Sigmoid colon (tissue), 7 donors: Measurements from ENCODE around the gene TRAP1. TPM values are rescaled to one million over a fixed set of nuclear protein-coding genes. Genes with fewer than 3 reads are reported as not detected.
A peak's percentile ranks its signal among the peaks of the same experiment; 100 is the strongest.

Source experiments
- DNase-seq: peaks from one replicate; pipeline ENCODE4 v3.0.0-alpha.2; 2019
- H3K27ac ChIP-seq, 4 donors: fragments of 200-600 bp; sonication (generic); one replicate each; pipeline ENCODE4 v1.5.1; 2016 to 2019; ENCODE audit warnings: mild to moderate bottlenecking in 1 of 4
- H3K27me3 ChIP-seq, 3 donors: fragments of 200-600 bp; sonication (generic); one replicate each; pipeline ENCODE4 v1.5.1; 2019; ENCODE audit warnings: mild to moderate bottlenecking in 1 of 3
- H3K36me3 ChIP-seq, 4 donors: fragments of 200-600 bp; sonication (generic); one replicate each; pipeline ENCODE4 v1.5.1; 2016 to 2019
- H3K4me1 ChIP-seq, 4 donors: fragments of 200-600 bp; sonication (generic); one replicate each; pipeline ENCODE4 v1.5.1; 2017 to 2019
- H3K4me3 ChIP-seq, 4 donors: fragments of 200-600 bp; sonication (generic); one replicate each; pipeline ENCODE4 v1.5.1; 2017 to 2019; ENCODE audit warnings: mild to moderate bottlenecking in 2 of 4, moderate library complexity in 1 of 4
- H3K9me3 ChIP-seq, 4 donors: fragments of 200-600 bp in 3 of 4; sonication (generic) in 3 of 4; one replicate each; pipeline versions ENCODE4 v1.5.1 to v1.6.1; 2013 to 2019
- CTCF ChIP-seq, 4 experiments: fragments of 450-650 bp in 3 of 4; fragments of 200-600 bp in 1 of 4; IDR thresholded peaks; one replicate each; pipeline ENCODE4 v1.5.1; 2016 to 2019; ENCODE audit warnings: antibody characterized with exemption in 4 of 4, mild to moderate bottlenecking in 3 of 4, moderate library complexity in 2 of 4
- EP300 ChIP-seq, 4 donors: sonication (generic); formaldehyde crosslinking; IDR thresholded peaks; one replicate each; pipeline ENCODE4 v1.6.1; 2017; ENCODE audit warnings: antibody characterized with exemption in 4 of 4
- POLR2A ChIP-seq, 2 donors: fragments of 450-650 bp; IDR thresholded peaks; one replicate each; pipeline ENCODE4 v1.6.1; 2016; ENCODE audit warnings: antibody characterized with exemption in 2 of 2, mild to moderate bottlenecking in 2 of 2, moderate library complexity in 2 of 2
- POLR2AphosphoS5 ChIP-seq, 4 donors: sonication (generic); formaldehyde crosslinking; IDR thresholded peaks; one replicate each; pipeline ENCODE4 v1.6.1; 2017; ENCODE audit warnings: antibody characterized with exemption in 4 of 4
- WGBS, 2 donors: extraction: QIAGEN DNeasy Blood & Tissue Kit; methylation state at CpG; one replicate each; pipeline ENCODE4 v1.1.7; 2013; 5-methylcytosine and 5-hydroxymethylcytosine counted together
- intact Hi-C: fragments of 100-400 bp; cut with DNase I; formaldehyde crosslinking; loops from one replicate; pipeline ENCODE4 v1.15.1; 2023
- polyA plus RNA-seq, 3 donors: library from polyadenylated mRNA; stranded (reverse); fragments of 200-250 nt; gene quantifications; one replicate each; pipeline ENCODE4 v1.2.3, GENCODE V29; 2013
- total RNA-seq, 4 donors: library from RNA; depleted of rRNA; stranded (reverse); fragments of >200 nt; gene quantifications; one replicate each; pipeline ENCODE4 v1.1.0, GENCODE V29; 2016
- donor health status: healthy with polysubstance abuse.
- donor health status: Bipolar disorder and iron deficiency.
- donor health status: healthy.

TRAP1 gene
- total and polyA plus RNA-seq, 7 donors = 17.4 to 64.9 (median 45.6) TPM

GRCh38 chr16:3748307-3748706 lies 31.0 kb upstream of the TRAP1 start:
- TF ChIP-seq POLR2A (IDR thresholded peaks at IDR 0.05) (no peak), CTCF (IDR thresholded peaks at IDR 0.05) (no peak), EP300 (IDR thresholded peaks at IDR 0.05) (no peak), POLR2AphosphoS5 (IDR thresholded peaks at IDR 0.05) (no peak)
- H3K36me3 ChIP-seq = peaks cover 8 to 92% (median 24%) of the 10 kb centered on the region in 4 donors
- DNase-seq = peak; percentile 56

GRCh38 chr16:3745751-3746355 lies 28.5 kb upstream of the TRAP1 start:
- no peak overlapping the region for H3K4me3 ChIP-seq
- H3K27ac ChIP-seq = peak overlapping the region in 2 of 4 donors; percentile 32 to 34
- peak; percentile 56 for DNase-seq
- peaks cover 0 to 8% (median 0%) of the 10 kb centered on the region in 4 donors for H3K4me1 ChIP-seq
- no peaks in the 10 kb centered on the region for H3K9me3 ChIP-seq
- H3K27me3 ChIP-seq = no peaks in the 10 kb centered on the region
- intact Hi-C loops = no loop called here
- H3K36me3 ChIP-seq = peaks cover 21 to 98% (median 41%) of the 10 kb centered on the region in 4 donors
- TF ChIP-seq POLR2A (IDR thresholded peaks at IDR 0.05) = no peak
- 88 to 95% methylated on average over 13 of the region's 13 CpGs for WGBS, 2 donors

More at GRCh38 chr16:3748307-3748706, 31.0 kb upstream of the TRAP1 start:
- peaks cover 0 to 11% (median 3%) of the 10 kb centered on the region in 4 donors for H3K4me1 ChIP-seq
- no peak overlapping the region for H3K4me3 ChIP-seq
- no peaks in the 10 kb centered on the region for H3K27me3 ChIP-seq
- intact Hi-C loops = no loop called here
- H3K27ac ChIP-seq = no peak overlapping the region
- 89 to 94% methylated on average over 5 of the region's 5 CpGs for WGBS, 2 donors
- H3K9me3 ChIP-seq = no peaks in the 10 kb centered on the region

GRCh38 chr16:3744018-3744417 lies 26.7 kb upstream of the TRAP1 start:
- TF ChIP-seq POLR2A (IDR thresholded peaks at IDR 0.05) = no peak
- no peak for TF ChIP-seq POLR2AphosphoS5 (IDR thresholded peaks at IDR 0.05)
- no peak for TF ChIP-seq EP300 (IDR thresholded peaks at IDR 0.05)
- no peak for TF ChIP-seq CTCF (IDR thresholded peaks at IDR 0.05)
- Histone ChIP-seq H3K4me1 (peaks cover 0 to 8% (median 0%) of the 10 kb centered on the region in 4 donors), H3K36me3 (peaks cover 39 to 98% (median 53%) of the 10 kb centered on the region in 4 donors), H3K27me3 (no peaks in the 10 kb centered on the region), H3K27ac (no peak overlapping the region), H3K4me3 (no peak overlapping the region), H3K9me3 (no peaks in the 10 kb centered on the region)
- intact Hi-C loops = no loop called here
- 90 to 92% methylated on average over 7 of the region's 7 CpGs for WGBS, 2 donors
- peak; percentile 46 for DNase-seq

- intact Hi-C loops = no loop called here
- TF ChIP-seq POLR2AphosphoS5 (IDR thresholded peaks at IDR 0.05) (no peak), POLR2A (IDR thresholded peaks at IDR 0.05) (no peak), CTCF (IDR thresholded peaks at IDR 0.05) (no peak), EP300 (IDR thresholded peaks at IDR 0.05) (no peak)
- Histone ChIP-seq H3K9me3 (no peaks in the 10 kb centered on the region), H3K27me3 (no peaks in the 10 kb centered on the region), H3K4me1 (peaks cover 0 to 3% (median 0%) of the 10 kb centered on the region in 4 donors), H3K36me3 (peaks cover 46 to 98% (median 79%) of the 10 kb centered on the region in 4 donors), H3K4me3 (no peak overlapping the region), H3K27ac (no peak overlapping the region)
- 96% methylated on average over 16 of the region's 16 CpGs for WGBS, 2 donors
- peak; percentile 43 for DNase-seq
Observed at GRCh38 chr16:3740934-3741333, 23.6 kb upstream of the TRAP1 start.

- WGBS, 2 donors = 97% methylated on average over 14 of the region's 14 CpGs
- no peak for TF ChIP-seq POLR2AphosphoS5 (IDR thresholded peaks at IDR 0.05)
- TF ChIP-seq CTCF (IDR thresholded peaks at IDR 0.05) = no peak
- TF ChIP-seq POLR2A (IDR thresholded peaks at IDR 0.05) = no peak
- TF ChIP-seq EP300 (IDR thresholded peaks at IDR 0.05) = no peak
- Histone ChIP-seq H3K27me3 (no peaks in the 10 kb centered on the region), H3K27ac (no peak overlapping the region), H3K36me3 (peaks cover 54 to 100% (median 84%) of the 10 kb centered on the region in 4 donors), H3K4me1 (no peaks in the 10 kb centered on the region), H3K9me3 (no peaks in the 10 kb centered on the region), H3K4me3 (no peak overlapping the region)
- peak; percentile 51 for DNase-seq
- intact Hi-C loops = no loop called here
Observed at GRCh38 chr16:3740186-3740585, 22.9 kb upstream of the TRAP1 start.
